NOMO-1 treated with DMSO at 0.1 percent for 48 hours (cell line): Measurements from ENCODE around the gene ATE1.

ENCODE experiments used
- DNase-seq: peaks from one replicate; lab custom pipeline; 2025; ENCODE audit not compliant: unreplicated experiment; lab: John Stamatoyannopoulos, UW

Gene ATE1

DNA sequence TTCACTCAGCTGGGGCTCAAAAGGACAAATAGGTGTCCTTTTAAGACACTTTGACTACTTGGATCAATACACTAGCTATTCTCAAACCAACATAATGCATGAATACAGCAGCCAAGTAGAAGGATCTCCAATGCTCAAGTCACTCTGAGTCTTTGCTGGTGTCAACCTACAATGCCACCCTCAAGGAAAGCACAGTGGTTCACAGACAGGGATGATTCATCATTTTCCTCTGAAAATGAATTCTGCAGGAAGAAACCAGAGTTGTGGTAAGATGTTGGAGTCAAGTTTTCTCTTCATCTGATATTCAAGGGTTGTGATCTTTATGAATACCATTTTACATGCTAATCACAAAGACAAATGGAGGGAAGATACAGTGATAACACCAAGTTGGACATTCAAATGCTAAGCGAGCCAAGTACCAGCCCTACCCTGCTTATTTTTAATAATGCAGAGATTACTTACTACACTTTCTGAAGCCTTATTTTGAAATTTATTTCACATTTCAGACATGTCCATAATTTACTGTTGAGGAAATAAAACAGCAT is 186.5 kb downstream of the ATE1 start:
- no peak for DNase-seq

- no peak for DNase-seq
These were observed 187.8 kb downstream of the ATE1 start for GRCh38 chr10:121740069-121740468.

DNA sequence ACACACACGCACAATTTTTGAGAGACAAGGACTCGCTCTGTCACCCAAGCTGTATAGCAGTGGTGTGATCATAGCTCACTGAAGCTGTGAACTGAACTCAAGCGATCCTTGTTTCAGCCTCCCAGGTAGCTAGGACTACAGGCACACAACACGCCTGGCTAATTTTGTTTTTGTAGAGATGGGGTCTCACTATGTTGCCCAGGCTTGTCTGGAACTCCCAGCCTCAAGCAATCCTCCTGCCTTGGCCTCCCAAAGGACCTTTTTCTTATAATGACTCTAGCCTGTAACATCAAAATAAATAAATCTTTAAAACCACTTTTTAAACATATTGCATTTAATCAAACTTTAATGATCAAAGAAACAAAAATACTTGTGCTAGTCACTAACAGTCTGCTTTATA is 188.7 kb downstream of the ATE1 start:
- DNase-seq, result no peak

DNA sequence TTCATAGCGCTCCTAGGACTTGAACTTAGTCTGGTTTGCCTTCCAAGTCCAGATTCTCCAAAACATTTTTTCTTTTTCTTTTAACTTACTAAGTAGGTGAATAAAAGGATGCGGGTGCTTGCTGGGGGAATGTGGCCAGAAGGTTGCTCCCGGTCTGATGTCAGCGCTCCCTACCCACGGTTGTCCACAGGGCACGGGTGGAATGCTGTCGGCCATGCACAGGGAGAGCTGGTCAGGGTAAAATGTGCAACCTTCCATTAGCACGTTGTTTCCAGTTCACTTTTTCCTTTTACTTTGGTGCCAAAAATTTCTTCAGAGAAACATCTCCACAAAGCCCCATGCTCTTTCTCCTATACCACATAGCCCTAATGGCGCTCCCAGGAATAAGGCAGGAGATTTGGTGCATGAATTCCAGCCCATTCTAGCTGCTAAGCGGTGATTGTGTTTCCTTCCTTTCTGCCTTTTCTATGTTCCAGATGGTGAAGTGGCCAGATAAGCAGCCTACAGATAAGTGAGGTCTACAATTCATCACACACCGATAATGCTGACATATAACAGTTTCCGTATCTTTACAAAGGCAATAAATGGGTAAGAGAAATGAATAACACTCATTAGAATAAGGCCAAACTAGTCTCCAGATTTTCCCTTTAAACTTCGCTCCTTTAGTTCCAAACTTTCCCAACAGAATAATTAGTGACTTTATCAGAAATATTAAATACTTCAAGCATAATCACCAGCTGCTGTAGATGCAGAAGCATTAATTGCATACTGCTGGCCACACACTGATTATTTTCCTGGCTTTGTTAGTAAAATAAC is 191.3 kb downstream of the ATE1 start:
- DNase-seq, result no peak

- no peak for DNase-seq
These were observed 192.6 kb downstream of the ATE1 start for GRCh38 chr10:121735263-121735662.

DNA sequence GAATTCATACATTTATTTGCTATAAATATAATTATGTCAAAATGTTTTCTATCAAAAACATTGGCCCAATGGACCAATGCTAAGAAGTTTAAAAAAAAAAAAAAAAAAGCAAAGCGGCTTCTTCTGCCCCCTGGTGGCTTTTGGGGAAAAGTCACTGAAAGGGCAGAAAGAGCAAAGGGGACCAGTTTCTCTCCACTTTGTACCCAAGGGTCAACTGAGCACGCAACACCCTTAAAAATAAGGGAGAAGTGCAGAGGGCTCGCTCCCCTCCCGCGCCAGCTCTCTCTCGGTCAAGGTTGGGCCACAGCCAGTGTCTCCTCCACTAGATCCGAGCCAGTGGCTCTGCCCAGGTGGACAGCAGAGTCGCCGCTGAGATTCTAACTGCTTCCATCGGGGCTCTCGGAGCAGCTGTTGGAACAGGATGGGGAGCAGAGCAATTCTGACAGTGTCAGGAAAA is 193.2 kb downstream of the ATE1 start:
- no peak for DNase-seq

DNA sequence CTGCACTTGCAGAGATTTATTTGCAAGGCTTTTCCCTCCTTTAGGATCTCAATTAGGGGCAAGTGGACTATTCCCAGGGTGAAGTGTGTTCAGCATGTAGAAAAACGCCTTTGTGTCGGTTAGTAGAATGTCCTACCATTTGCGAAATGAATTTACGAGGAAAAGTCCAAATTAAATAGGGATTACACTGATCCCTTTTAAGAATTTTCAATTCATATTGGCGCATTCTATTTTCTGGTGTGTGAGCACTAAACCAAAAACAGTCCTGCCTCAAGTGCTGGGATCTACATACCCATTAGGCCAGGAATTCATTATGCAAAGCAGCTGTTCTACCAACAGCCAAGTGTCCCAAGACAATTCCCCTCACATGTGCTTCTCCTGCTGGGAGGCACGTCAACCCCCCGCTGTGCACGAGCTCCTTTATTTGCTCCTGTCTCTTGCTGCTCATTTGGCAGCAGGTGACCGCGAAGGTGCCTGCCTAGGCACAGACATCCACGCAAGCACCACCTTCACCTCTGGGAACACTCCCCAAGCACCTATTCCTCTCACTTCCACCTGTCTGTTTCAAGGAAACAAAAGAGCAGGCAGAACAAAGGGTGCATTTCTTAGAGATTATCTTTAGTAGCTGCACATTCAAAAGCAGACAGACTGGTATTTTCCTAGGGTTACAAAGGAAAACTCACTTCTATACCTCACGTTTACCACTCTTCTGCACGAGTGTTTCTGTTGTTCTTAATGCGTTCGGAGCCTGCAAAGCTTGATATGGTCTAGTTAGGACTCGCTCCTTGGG is 195.0 kb downstream of the ATE1 start:
- DNase-seq, result no peak

DNA sequence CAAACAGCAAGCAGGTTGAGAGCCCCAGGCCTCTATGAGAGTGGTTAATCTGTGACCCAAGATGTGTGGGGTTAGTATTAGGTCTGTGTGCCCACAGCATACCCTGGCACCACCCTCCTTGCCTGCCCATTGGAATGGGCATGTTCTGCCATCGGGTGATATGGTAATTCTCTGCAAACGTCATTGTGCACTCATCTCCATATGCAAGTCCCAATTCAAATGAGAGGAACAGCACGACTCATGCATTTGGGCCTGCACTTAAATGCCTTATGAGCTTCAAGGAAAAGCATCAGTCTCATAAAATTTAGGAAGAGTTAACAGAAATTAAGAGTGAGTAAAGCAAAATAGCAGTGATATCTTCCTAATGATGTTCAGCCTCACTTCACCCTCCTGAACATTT is 195.7 kb downstream of the ATE1 start:
- no peak for DNase-seq

DNA sequence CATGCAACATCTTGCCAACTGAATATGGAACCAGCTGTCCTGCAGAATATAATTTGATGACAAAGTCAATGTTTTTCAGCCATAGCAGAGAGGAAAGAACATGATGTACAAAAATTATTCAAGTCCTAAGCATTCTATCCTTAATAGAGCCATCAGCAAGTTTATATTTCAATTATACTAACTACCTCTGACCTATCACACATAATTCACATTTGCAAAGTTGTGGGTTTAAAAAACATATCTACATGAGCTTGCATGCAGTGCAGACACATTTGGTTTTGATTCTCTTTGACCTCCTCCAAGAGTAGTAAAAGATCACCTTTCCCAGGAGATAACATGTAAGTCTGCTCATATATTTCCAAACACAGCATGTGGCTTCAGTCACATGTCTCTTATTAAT is 203.5 kb downstream of the ATE1 start:
- no peak for DNase-seq

GRCh38 chr10:121722665-121723064 is 205.2 kb downstream of the ATE1 start:
- DNase-seq, result no peak

- DNase-seq, result no peak
These were observed 206.6 kb downstream of the ATE1 start for GRCh38 chr10:121721257-121721656.

- no peak for DNase-seq
These were observed 211.9 kb downstream of the ATE1 start for GRCh38 chr10:121715969-121716368.

DNA sequence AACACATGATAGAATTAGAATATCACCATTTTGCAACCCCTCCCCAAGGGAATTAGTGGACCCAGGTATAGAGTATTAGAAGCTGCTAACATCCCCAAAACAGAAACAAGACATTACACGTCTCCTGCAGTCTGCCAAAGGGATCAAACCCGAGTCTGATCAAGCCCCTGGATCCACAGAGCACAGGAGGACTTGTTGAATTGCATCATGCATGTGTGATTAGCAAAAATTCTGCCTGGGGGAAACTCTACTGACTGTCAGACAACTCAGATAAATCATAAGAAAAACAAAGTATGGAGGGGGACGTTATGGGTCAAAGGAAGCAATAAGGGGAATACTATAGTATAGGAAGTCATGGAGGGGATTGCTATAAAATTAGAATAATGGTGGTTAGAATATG is 212.8 kb downstream of the ATE1 start:
- no peak for DNase-seq

DNA sequence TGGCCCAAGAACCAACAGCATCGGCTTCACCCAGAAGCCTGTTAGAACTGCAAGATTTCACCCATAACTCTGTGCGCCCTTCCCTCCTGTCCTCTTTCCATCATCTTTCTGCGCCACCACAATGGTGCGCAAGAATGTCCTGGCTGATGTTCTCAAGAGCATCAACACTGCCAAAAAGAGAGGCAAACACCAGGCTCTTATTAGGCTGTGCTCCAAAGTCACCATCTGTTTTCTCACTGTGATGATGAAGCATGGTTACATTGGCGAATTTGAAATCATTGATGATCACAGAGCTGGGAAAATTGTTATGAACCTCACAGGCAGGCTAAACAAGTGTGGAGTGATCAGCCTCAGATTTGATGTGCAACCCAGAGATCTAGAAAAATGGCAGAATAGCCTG is 214.3 kb downstream of the ATE1 start:
- no peak for DNase-seq

DNA sequence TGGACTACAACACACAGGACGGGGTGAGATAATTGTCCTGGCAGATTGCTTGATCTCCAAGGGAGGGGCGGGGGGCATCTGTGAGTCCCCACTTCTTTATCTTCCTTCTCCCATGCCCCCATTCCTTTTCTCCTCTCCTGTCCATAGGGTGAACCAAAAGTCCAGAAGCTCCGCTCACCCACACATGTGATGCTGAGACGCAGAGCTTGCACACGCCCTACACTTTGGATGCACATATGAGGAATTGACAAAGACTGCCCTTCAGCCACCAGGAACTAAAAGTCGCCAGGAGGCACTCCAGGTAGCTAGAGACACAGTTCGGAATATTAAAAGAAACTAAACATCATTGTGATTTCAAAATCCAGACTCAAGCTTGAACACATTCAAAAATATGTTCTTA is 216.9 kb downstream of the ATE1 start:
- no peak for DNase-seq

DNA sequence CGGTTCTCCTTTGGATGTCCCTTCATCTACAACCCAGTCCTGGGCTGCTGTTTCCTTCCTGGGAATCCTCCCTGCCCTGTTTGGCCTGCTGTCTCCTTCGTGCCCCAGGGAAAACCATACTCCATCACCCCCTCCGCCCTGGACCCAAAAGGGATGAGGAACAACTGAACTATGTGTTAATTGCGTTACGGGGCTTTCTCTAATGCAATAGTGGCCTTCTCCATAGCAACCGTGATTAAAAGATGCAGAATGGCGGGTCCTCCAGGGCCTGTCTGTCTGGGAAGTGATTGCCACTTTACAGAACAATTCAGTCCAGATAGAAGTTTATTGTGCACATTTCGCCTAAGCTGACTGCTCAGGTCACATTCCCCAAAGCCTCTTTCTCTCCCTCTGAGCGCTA is 217.6 kb downstream of the ATE1 start:
- DNase-seq, result peak; percentile 14

- peak; percentile 85 for DNase-seq
These were observed 218.2 kb downstream of the ATE1 start for GRCh38 chr10:121709675-121710073.

DNA sequence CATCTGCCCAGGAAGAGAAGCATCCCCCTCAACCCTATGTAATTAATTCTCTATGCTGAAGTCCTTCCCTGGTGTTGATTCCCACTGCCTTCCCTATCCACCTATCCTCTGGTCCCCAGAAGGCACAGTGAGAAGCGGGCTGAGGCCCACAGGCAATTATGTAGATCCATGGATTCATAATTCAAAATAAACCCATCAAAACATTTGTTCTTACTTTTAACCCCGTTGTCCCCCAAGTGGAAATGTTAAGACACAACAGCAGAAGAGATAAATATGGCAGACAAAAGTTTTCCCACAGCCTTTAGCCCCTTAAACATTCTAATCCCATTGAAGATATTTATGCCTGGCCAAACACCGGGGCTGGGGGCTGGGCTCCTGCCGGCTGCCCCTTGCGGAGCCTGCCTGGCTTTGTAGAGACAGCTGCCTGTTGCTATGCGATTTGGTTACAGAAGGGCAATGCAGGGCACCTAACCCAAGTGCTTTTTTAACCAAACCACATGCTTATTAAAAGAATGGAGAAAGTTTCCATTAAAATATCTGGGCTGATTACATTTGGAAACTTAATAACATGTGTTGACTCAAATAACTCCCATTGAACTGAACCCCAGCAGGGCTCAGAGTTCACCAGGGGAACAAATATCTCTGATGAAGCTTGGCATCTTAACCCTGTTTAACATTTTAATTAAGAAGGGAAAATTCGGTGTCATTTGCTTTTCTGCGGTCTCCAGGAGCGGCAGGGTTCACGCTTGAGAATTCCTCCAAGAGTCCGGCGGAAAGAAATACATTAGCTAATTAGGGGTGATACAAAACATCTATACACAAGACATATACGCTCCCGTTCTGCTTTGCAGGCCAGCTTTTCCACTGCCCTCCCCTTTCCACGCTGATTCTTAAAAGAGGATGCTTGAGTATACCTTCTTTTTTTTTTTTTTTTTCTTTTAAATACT is 218.8 kb downstream of the ATE1 start:
- no peak for DNase-seq

DNA sequence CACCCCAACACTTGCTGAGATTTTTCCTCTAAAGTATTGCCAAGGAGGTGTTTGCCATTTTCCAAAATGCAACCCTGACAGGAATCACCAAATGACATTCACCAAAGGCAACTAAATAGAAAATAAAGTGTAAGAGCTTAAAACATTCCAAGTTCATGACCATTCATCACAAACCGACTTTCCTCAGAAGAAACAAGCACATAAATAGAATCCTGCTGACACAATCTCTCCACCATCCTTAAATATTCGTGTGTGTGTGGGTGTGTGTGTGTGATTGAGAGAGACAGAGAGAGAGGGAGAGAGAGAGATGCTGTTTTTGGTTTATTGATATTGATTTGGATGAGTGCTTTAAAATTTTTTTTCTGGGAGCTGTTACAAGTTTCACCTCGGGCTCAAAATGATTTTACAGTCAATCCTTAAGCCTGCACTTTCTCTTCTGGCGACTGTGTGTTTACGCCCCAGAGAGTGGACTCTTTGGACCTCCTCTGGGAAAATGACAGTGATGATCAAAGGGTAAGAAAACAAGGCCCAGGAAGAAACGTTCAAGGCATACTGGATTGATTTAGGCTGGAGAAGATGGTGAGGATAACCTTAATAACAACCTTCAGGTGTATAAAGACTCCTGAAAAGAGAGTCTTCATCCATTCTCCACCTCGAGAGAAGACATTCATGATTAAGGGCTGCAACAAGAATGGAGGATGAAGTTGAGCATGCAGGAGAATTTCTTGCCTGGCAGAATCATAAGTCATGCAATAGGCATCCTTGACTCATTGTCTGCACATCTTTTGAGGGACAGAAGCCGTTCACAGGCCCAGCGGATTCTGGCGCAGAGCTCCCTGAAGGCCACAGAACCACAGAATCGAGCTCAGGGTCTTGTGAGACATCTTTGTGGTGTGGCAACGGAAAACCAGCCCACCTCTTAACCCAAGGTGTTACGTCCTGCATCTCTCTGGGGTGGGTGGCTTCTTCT is 225.2 kb downstream of the ATE1 start:
- DNase-seq, result no peak

DNA sequence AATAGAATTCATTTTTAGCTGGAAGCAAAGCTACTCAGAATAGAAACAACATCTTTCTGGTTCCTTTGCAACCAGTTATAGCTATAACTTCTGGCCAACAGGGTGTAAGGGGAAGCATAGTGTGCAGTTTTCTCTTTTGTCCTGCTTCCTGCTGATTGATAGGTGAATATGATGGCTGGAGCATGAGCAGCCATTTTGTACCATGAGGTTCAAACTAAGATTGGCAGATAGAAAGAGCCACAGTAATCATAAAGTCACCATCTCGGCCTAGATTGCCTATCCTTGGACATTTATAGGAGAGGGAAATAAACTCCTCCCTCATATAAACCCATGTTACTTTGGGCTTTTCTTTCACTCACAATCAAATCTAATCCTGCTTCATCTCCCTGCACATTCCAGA is 227.4 kb downstream of the ATE1 start:
- no peak for DNase-seq
